ENCODE measurements around the gene MRPL14.

MRPL14 gene

GRCh38 chr6:44127186-44128019, at the start of gene MRPL14, which contains the start of gene TMEM63B:
Gene MRPL14 (minus strand): TSS chr6:44127452. CDS start chr6:44116611, 10,841 bp downstream.
Gene TMEM63B (plus strand): TSS chr6:44127554. CDS start chr6:44134585, 7,031 bp downstream.
- Mint-ChIP-seq H3K27ac (peak within 1 kb of the TSS; percentile 94), H3K36me3 (ENCODE audit: low read depth) (peaks cover 14% of the 10 kb centered on the region), H3K9me3 (no peaks in the 10 kb centered on the region), H3K27me3 (ENCODE audit: low read depth, poor library complexity) (peaks cover 14% of the 10 kb centered on the region), H3K4me3 (peak within 1 kb of the TSS; percentile 93), H3K4me1 (peaks cover 56% of the 10 kb centered on the region)
- no peak for TF ChIP-seq CTCF (IDR thresholded peaks at IDR 0.05)
- peak; percentile 91 for DNase-seq

- no peak for DNase-seq
- no peak overlapping the region for H3K27ac Mint-ChIP-seq
- H3K4me1 Mint-ChIP-seq: peaks cover 28% of the 10 kb centered on the region
- no peak for TF ChIP-seq CTCF (IDR thresholded peaks at IDR 0.05)
- peaks cover 14% of the 10 kb centered on the region for H3K27me3 Mint-ChIP-seq (ENCODE audit: low read depth, poor library complexity)
- H3K4me3 Mint-ChIP-seq: no peak overlapping the region
- H3K9me3 Mint-ChIP-seq: no peaks in the 10 kb centered on the region
- no peaks in the 10 kb centered on the region for H3K36me3 Mint-ChIP-seq (ENCODE audit: low read depth)
These were observed 49.0 kb upstream of the MRPL14 start for GRCh38 chr6:44176130-44176761.

GRCh38 chr6:44172731-44173500, 45.7 kb upstream of the MRPL14 start:
- Mint-ChIP-seq H3K27me3 (ENCODE audit: low read depth, poor library complexity) (peaks cover 20% of the 10 kb centered on the region), H3K4me1 (peaks cover 28% of the 10 kb centered on the region), H3K4me3 (no peak overlapping the region), H3K27ac (no peak overlapping the region), H3K36me3 (ENCODE audit: low read depth) (no peaks in the 10 kb centered on the region), H3K9me3 (no peaks in the 10 kb centered on the region)
- DNase-seq: peak; percentile 87
- peak; percentile 76 for TF ChIP-seq CTCF (IDR thresholded peaks at IDR 0.05)

- H3K4me1 Mint-ChIP-seq: peaks cover 24% of the 10 kb centered on the region
- no peak overlapping the region for H3K4me3 Mint-ChIP-seq
- DNase-seq: no peak
- peaks cover 20% of the 10 kb centered on the region for H3K27me3 Mint-ChIP-seq (ENCODE audit: low read depth, poor library complexity)
- TF ChIP-seq CTCF (IDR thresholded peaks at IDR 0.05): no peak
- no peaks in the 10 kb centered on the region for H3K36me3 Mint-ChIP-seq (ENCODE audit: low read depth)
- H3K9me3 Mint-ChIP-seq: no peaks in the 10 kb centered on the region
- no peak overlapping the region for H3K27ac Mint-ChIP-seq
These were observed 44.8 kb upstream of the MRPL14 start for GRCh38 chr6:44171899-44172546.

- Mint-ChIP-seq H3K27ac (no peak overlapping the region), H3K4me1 (peaks cover 31% of the 10 kb centered on the region), H3K9me3 (no peaks in the 10 kb centered on the region), H3K4me3 (no peak overlapping the region), H3K27me3 (ENCODE audit: low read depth, poor library complexity) (peaks cover 28% of the 10 kb centered on the region), H3K36me3 (ENCODE audit: low read depth) (no peaks in the 10 kb centered on the region)
- no peak for DNase-seq
- no peak for TF ChIP-seq CTCF (IDR thresholded peaks at IDR 0.05)
These were observed 42.8 kb upstream of the MRPL14 start for GRCh38 chr6:44169886-44170570.
